GM18909 (cell line): ENCODE data around the gene RILP.
A peak's percentile ranks its signal among the peaks of the same experiment; 100 is the strongest.

ENCODE experiments used
- ATAC-seq: cut with Tn5 transposase; IDR thresholded peaks from one replicate; pipeline ENCODE4 v1.9.1; 2021; ENCODE audit warnings: mild to moderate bottlenecking; ENCODE audit not compliant: unreplicated experiment, poor library complexity

Gene RILP

DNA sequence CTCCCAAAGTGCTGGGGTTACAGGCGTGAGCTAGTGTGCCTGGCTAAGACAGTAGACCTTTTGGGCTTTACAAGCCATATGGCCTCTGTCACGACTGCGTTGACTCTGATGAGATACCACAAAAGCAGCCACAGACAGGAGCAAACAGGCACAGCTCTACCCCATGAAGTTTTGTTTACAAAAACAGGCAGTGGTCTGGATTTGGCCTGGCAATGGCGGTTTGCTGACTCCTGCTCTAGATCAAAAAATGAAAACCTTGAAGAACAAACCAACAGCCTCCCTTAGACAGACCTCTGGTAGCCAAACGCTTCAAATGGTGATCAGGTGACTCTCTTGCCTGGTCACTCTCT is 41.7 kb downstream of the RILP start:
- no peak for ATAC-seq

DNA sequence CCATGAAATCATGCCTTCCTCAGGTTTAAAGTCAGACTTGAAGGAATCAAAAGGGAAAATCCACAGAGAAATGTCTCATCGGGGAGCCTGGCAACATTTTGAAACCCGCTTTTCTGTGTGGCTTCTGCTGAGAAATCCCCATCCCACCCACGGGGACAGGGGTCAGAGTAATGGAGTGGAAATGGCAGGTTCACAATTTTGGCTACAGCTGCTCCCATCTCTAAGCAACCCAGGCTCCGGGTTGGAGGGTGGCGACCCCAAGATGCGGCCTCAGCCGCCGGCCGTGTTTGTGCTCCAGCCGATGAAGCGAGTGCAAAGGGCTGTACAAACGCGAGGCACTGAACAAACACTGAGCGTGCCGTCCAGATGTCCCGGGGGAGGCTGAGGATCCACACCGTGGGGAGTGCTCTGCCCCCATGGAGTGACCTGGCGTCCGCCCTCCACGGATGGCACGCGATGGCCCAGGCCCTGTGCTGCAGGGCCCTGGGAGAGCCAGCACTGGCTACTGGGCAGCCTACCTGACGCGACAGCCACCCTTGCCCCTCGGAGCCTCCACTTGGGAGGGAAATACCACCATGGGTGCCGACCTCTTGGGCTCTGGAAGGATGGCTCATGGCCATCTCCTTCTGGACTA is 43.2 kb downstream of the RILP start:
- ATAC-seq: peak; percentile 19

DNA sequence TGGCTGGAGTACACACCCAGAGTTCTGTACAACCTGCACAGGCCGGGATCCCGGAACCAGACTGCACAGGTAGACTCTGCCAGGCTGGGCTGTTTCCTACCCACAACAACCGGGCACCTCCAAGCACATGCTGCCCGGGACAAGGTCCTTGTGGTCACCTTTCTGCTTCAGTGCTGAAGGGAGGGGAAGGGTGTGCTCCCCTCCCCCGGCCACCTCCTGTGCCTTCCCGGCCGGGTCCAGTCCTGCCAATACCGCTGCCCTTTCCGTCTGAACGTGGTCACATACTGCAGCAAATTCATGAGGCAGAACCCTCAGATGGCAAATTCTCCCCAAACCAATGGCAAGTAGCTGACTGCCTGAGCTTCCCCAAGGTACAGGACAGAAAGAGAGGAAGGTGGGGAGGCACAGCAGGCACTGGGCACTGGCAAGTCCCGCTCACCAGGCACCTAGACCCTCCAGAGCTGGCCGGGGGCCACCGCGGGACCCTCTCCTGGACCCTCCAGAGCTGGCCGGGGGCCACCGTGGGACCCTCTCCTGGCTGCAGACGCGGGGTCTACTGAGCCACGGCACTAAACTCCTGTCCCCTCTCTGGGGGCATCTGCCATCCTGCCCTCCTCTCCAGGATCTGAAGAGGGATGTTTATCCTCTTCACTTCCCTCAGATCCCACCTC is 43.9 kb downstream of the RILP start:
- ATAC-seq: no peak

DNA sequence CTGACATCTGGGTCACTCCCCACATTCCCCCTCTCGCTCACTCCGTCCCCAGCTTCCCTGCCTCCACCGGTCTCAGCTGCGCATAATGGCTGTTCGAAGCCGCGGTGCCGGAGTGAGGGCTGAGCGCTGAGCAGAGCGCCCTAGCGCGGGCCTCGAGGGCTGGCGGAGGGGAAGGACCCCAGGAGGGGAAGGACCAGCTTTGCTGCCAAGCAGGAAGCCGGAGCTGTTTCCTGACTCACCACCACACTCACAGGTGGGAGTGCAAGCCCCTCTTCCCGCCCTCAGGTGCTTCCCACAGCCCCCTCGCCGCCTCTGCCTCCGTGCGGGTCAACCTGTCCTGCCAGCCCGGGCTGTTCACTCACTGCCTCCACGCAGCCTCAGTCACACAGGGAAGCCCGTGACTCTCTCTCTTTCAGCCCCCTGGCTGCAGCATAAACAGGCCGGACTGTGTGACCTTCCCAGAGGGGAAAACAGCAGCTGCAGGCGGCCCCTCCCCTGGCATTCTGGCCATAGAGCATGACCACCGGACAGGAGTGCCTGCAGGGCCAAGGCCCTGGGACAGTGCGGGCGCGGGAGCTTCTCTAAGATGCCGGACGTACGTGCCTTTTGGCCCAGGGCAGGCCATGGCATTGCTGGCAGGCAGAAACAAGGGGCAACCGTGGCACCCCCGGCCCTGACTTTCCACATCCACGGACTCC is 44.7 kb downstream of the RILP start:
- no peak for ATAC-seq

DNA sequence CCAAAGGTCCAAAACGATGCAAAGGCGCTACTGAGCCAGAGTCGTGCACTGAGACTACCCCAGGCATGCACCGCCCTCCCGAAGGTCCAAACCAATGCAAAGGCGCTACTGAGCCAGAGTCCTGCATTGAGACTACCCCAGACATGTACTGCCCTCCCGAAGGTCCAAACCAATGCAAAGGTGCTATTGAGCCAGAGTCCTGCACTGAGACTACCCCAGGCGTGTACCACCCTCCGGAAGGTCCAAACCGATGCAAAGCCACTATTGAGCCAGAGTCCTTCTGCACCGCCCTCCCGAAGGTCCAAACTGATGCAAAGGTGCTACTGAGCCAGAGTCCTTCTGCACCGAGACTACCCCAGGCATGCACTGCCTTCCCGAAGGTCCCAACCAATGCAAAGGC is 48.1 kb downstream of the RILP start:
- ATAC-seq: no peak

DNA sequence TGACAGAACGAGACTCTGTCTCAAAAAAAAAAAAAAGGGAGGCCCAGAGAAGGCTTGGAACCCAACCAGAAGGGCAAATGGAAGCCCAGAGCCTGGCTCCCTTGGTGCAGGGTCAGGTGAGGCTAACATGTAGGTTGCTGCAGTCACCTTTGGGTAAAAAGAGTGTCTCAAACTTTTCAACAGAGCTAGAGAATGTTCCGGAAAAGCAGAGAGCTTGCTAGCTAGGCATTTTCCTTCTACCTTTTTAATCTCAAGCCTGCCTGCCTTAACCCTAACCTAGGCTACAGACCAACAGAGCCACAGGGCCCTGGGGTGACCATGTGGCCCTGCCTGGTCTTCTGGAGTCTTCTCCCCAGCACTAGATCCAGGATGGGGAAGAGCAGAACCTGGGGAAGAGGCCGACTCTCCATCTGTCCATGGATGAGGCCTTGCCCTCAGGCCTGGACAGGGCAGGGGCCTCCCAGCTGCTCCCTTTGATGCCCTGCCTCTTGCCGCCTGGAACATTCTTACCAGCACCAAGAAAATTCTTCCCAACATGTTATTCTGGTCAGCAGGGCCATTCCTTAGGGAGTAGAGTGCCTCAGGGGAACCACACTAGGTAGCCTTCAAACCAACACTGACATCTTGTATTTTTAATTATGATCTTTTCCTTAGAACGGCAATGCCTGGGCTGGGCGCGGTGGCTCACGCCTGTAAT is 51.1 kb downstream of the RILP start:
- no peak for ATAC-seq

DNA sequence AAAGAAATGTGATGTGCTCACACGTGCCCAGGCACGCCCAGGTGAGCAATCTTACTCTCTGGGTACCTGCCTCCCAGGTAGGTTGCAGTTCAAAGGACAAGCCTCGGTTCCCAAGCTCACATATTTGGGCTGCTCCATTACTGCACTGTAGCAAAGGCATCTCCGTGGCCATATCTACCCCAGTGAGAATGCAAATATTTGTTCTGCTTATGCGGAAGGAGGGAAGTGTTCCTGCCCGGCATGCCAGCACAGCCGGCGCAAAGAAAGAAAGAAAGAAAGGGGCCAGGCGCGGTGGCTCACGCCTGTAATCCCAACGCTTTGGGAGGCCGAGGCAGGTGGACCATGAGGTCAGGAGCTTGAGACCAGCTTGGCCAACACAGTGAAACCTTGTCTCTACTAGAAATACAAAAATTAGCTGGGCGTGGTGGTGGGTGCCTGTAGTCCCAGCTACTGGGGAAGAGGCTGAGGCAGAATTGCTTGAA is 51.8 kb downstream of the RILP start:
- no peak for ATAC-seq
